Hypothalamus (tissue), 51 donors: ENCODE results near the gene TECPR1.

Source experiments
- DNase-seq, 51 donors: peaks; one replicate each; lab custom pipeline; 2025; lab: John Stamatoyannopoulos, UW

Gene TECPR1

DNA sequence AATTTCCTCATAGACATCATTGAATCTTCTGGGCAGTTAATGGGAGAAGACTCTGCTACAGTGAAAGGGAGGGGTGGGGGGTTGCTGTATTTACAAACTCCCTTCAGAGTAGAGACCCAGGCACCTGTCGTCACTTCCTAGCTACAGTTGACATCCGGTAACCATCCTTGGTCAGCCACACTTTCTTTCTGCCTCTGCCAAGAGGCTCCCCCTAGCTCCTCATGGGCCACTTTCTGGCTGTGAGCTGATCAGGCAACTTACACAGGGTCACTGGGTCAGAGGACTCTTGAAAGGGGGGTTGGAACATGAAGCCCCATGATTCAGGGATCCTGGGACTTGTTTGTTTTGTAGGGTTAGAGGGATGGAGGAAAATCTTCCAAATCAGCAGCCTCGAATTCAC lies 1.2 kb downstream of the TECPR1 start:
- no peak for DNase-seq

DNA sequence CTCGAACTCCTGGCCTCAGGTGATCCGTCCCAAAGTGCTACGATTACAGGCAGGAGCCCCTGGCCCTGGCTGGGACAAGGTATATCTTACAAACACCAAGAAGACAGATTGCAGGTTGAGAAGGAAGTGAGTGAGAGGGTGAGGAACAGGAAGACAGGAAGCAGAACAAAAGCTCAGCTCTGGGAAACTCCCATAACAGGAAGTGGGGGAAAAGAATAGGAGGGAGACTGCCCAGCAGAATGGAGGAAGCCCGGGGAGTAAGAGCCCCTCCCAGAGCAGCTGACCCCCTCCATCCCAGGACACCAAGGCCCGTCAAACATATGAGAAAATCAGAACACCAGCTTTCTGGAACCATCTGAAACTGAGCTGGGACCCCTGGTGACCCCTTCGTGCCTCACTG lies 2.9 kb downstream of the TECPR1 start:
- no peak for DNase-seq

DNA sequence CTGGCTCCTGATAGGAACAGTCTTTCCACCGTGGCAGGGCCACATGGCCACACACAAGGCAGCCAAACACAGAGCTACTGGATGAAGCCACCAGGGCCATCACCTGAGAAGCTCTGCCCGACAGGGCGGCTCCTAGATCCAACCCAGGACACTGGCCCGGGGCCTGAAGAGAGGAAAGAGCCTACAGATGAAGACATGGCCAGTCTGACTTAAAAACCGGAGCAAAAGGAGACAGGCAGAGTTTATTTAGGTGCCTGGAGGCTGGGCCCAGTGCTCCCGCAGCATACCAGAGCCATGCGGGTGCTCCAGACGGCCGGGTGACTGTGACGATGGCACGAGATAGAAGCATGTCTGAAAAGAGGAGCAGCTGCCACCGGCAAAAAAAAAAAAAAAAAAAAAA lies 3.9 kb downstream of the TECPR1 start:
- no peak for DNase-seq

DNA sequence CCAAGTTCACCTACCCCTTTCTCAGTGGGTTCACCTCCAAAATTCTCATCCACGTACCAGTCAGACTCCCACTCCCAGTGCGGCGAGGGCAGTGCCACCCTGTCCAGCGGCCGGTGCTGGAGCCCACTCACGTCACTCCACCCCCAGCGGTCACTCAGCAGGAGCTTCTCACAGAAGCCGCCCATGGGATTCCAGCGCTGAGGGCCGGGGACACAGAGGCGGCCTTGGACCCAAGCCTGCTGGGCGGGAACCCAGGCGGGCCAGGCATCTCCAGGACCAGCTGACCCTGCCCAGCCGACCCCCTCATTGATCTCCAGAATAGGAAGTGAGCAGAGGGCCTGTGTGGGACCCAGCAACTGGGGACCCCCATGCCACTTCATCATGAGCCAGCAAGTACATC lies 7.2 kb downstream of the TECPR1 start:
- no peak for DNase-seq

DNA sequence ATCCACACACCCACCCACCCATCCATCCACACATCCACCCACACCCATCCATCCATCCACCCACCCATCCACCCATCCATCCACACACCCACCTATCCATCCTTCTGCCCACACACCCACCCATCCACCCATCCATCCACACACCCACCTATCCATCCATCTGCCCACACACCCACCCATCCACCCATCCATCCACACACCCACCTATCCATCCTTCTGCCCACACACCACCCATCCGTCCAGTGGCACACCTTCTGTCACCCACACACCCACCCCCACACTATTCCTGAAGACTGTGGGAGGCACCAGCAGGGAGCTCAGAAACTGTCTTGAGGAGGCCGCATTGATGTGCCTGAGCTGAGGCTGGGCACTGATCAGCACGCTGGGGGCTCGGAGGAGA lies 9.1 kb downstream of the TECPR1 start:
- DNase-seq = no peak

DNA sequence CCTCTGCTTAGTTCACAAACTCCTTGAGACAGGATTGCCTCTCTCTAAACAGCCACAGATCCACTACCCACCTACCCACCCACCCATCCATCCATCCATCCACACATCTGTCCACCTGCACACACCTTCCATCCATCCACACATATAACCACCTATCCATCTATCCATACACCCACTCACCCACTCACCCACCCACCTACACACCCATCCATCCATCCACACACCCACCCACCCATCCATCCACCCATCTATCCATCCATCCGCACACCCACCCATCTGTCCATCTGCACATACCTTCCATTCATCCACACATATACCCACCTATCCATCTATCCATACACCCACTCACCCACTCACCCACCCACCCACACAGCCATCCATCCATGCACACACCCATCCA lies 9.7 kb downstream of the TECPR1 start:
- DNase-seq = no peak

DNA sequence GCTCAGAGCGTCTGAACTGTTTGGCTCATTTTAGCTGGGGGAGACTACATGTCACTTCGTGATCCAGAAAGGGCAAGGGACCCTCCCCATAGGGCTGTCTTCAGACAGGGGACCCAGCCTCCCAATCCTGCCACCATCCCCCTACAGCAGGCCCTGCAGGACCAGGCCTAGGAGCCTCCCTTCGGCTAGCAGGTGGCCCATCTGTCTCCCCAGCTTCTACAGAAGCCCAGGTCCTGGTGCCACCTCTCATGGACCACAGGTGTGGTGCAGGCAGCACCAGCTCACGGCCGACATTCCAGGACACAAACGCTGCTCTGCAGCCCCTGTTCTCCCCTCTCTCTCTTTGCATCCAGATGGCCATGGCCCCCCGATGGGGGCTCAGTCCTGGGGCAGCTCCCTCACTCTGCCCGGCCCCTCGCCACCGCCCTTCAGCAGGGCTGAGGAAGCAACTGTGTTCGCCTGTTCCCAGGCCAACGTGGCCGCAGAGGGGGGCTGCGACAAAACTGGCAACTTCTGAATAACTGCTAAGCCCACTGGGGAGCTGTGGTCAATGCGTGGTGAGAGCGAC lies 10.3 kb downstream of the TECPR1 start:
- DNase-seq = no peak

DNA sequence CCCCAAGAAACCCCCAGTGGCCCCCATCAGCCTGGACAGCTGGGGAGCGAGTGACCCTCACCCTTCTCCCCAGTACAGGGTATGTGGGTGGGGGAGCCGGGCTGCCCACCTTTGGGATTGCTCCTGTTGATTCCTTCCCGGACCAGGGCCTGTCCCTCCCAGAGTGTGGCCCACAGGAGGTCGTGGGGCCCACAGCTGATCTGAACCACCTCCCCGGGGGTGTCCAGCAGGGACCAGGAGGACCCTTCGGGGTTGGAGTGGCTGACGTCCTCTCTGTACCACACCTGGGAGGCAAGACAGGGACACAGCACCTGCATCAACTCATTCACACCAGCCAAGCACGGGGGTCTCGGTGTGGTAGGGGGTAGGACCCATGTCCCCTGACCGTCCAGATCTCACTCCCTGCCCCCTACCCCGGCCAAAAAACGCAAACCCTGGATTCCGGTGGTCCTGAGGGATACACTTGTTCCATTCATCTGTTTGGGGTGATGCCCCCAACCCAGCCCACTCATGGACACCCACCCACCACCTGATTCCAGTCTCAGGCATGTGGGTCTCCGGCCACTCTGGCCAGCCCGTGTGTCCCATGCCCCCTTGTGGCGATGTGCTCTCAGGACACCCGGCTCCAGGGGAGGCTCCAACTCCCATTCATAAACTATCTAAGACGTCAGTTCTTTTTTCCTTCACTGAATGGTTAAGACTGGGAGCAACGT lies 10.9 kb downstream of the TECPR1 start:
- DNase-seq = peak in 28 of 51 donors; percentile 2 to 61 (median 20)

DNA sequence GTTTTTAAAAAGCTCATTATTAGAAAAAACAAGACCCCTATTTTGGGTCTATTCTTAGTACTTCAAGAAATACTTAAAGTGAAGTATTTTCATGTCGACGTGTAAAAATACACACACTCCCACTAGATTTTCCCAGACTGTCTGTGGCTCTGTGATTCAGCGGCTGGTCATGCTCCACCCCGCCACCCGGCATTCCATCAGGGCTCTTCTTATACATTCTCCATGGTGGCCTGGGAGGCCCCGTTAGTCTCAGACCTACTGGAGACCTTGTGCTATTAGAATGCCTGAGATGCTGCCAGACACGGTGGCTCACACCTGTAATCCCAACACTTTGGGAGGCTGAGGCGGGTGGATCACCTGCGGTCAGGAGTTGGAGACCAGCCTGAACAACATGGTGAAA lies 13.1 kb downstream of the TECPR1 start:
- DNase-seq = peak in 1 of 51 donors; percentile 17

DNA sequence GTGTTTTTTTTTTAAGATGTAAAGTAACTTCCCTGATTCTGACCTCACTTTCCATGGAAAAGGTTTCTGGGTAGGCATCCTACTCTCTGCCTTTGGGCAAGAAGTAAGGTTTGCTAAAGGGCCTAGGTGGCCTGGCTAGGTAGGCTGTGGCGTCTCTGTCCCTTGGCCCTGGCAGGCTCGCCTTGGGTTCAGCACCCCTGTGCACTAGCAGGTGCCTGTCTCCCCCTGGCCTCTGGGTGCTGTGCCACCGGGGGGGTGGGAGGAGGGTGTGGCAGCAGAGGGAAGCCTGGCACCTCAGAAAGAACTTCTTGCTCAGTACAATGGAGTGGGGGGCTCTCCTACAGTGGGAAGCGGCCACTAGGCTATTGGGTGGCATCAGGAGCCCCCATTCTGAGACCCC lies 14.0 kb downstream of the TECPR1 start:
- no peak for DNase-seq

DNA sequence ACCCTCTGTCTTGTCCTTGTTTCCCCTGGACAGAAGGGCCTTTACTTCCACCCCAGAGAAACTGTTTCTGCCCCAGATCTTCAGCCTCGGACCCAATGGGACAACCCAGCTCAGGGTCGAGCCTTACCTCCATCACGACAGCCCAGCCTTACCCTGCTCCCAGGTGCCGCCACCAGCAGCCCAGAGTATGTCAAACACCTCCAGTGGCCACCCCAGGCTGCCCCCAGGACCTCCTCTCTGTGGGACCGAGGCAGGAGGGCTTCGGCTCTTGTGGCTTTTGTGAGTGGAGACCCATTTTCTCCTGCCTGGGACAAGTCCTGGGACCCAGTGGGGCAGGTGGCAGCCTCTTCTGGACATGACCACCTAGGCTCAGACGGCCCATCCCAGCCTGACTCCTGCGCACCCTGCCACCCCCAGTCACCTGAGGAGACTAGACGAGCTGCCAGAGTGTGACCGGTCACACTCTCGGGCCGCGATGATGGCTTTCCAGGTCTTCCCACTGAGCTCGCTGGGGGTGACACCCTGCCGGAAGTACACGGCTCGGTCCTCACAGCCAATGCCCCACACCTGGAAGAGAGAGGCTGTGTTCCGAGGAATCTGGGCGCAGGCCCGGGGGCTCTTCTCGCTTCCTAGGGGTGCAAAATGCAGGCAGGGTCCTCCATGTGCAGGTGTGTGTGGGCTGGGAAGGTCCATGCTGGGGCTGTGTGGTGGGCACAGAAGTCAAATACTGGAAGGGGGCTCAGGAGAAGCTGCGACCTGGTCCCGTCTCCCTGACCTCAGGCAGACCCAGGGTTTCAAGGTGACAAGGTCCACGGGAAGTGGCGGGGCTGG lies 15.5 kb downstream of the TECPR1 start:
- DNase-seq = no peak

DNA sequence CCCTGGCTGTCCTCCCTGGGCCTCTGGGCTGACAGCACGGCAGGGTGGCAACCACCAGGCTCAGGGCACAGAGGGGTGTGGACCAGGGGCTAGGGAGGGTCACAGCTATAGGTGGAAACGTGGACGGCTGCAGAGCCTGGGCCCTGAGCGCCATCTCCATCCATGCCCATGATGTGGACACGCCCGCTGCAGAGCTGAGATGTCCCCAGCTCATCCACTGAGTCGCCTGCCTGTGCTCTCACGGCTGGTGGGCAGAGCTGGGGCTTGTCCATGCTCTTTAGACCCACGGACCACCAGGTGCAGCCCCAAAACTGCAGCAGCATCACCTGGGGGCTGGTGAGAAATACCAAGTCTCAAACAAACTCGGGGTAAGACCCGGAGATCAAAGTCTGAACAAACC lies 16.1 kb downstream of the TECPR1 start:
- no peak for DNase-seq

DNA sequence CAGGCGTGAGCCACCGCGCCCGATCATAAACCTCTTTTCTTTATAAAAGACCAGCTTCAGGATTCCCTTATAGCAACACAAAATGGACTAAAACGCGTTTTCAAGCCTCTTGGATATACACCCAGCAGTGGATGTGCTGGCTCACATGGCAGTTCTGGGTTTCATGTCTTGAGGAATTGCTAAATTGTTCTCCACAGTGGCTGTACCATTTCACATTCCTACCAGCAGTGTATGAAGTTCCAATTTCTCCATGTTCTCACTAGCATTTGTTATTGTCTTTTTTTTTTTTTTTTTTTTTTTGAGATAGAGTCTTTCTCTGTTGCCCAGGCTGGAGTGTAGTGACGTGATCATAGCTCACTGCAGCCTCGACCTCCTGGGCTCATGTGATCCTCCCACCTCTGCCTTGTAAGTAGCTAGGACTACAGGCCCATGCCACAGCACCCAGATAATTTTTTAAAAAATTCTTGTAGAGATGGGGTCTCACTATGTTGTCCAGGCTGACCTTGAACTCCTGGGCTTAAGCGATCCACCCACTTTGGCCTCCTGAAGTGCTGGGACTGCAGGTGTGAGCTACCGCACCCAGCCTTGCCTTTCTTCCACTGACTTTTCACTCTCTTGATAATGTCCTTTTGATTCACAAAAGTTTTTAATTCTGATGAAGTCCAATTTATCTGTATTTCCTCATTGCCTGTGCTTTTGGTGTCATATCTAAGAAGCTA lies 17.4 kb downstream of the TECPR1 start:
- no peak for DNase-seq

DNA sequence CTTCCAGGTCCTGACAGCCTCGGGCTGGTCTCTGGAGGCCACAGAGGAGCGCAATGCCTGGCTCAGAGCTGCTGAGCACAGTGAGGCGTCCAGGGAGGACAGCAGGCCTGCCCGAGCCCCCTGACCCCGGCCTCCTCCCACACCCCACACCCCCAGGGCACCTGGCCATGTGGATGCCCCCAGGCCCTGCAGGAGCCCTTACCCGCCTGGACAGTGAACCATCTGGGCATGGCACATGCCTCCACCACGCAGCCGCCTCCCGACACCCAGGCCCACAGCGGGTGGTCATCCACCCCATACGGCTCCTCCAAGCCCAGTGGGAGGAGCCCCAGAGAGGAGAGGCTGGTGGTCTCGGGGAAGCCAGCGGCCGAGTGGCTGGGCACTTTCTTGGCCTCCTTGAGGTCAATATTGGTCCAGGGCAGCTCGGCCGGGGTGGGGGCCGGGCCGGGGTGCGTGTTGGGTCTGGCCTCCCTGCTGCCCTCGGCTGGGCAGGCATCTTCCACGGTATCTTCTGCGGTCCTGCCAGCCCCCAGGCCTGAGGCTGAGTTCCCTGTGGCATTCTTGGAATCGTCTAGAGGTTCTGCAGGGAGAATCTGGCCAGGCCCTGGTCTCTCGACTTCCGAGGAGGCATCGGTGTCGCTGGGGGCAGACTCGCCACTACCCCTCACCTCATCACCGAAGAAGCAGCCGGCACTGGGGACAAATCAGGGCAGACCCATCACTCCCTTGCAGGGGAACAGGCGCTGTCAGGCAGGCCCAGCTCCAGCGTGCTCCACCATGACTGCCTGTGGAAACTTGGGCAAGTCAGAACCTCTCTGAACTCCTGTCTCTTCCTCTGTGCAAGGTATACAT lies 18.6 kb downstream of the TECPR1 start:
- no peak for DNase-seq

DNA sequence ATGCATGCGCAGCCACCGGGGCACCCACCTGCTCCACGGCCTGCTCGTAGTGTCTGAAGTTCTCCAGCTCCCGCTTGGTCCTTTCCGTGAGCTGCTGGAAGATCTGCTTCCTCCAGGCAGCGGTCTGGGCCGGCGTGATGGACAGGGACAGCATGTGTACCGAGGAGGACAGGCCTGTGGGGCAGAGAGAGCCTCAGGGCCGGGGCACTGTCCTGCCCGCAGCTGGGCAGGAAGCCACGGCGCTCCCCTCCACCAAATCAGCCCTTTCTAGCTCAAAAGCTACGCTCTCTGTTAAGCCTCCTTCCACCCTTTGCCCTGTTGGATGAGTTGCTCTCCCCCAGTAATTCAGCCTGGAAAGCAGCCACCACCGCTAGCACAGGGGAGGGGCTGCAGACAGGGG lies 19.2 kb downstream of the TECPR1 start:
- DNase-seq = no peak

DNA sequence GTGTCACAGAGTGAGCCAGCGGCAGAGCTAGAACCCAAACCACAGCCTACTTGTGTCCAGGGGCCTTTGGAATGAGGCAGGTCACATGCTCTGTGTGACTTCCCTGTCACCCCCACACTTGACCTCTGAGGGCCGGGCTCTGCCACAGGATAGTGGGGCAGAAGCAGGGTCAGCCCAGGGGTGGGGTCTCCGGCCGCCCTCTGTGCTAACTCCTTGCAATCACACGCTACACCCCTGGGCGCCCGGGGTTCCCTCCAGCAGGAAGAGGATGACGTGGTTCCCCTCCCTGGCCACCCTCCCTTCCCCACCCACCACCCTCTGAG lies 19.8 kb downstream of the TECPR1 start:
- DNase-seq = no peak

DNA sequence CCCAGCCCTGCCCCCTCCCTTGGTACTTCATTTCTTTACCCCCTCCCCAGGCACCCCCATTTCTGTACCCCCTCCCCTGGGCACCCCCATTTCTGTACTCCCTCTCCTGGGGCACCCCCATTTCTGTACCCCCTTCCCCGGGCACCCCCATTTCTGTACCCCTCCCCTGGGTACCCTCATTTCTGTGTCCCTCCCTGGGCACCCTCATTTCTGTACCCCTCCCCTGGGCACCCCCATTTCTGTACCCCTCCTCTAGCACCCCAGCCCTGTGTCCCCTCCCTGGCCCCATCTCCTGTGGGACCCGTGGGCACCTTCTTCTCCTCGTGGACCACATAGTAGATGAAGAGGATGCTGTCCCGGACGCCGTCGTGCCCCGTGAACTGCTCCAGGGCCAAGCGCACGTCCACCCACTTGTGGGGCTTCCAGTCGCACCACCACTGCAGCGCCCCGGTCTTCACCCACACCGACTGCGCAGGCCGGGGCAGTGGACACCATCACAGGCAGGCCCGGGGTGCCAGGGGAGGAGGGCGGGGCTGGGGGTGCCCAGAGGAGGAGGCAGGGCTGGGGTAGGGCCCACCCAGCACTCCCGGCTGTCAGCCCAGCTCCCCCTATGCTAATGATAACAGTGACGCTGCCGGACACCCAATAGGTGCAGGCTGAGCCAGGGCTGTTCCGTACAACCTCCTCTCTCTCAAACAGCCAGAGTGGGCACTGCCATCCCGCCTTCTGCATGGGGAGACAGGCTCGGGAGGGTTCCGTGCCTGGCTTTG lies 20.4 kb downstream of the TECPR1 start:
- DNase-seq = no peak

DNA sequence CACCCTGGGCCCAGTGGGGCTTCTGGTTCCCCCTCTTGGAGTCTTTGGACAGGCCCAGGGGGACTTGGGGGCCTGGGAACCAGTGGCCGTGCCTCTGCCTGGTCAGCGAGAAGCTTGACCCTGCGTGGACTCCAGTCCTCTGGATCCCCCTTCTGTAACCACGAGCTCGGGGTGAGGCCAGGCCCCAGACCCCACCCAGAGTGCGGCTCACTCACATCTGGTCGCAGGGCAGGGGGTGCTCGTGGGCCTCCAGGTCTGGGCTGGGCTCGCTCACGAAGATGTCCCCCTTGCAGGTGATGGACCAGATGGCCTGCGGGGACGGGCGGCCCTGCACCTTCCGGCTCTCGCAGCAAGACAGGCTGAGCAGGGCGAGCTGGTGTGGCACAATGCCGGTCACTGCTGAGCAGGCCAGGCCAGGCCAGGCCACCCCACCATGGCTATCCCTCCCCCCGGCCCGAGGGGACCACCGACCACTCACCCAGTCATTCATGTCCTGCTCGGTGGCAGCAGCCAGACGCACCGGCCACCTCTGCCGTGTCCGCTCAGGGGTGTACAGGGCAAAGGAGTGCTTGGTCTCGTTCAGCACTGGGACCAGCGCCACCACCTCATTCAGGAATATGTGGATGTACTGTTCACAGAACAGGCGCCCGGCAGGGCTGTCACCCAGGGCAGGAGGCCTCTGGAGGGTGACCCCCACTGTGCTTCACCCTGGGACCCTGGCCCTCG lies 21.1 kb downstream of the TECPR1 start:
- DNase-seq = no peak
